ENCODE measurements around the gene TMEM266. TPM values are rescaled to one million over a fixed set of nuclear protein-coding genes. Genes with fewer than 3 reads are reported as not detected.
A peak's percentile ranks its signal among the peaks of the same experiment; 100 is the strongest.

The TMEM266 gene
- total RNA-seq, 4 donors from 2014 or later: 1.4 to 3.1 (median 2.3) TPM

DNA sequence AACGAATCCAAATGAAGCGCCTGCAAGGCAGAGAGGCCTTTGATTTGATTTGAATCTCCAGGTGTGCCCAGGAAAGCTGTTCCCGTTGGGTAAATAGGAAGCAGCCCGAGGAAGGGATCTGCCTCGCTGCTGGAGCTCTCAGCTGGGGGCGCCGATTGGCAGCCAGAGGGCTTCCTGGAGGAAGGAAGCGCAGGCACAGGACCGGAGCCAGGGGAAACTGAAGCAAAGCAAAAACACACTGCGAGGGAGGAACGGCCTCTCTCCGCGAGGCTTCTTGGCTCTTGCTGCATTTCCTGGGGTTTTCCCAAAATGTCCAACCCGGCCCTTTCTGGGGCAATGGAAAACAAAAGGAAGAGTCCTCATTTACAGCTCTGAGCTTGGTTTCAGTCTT is 80.3 kb downstream of the TMEM266 start:
- 29% methylated on average over 11 of the region's 14 CpGs for WGBS
- H3K4me3 ChIP-seq: peak overlapping the region; percentile 2
- H3K4me1 ChIP-seq: peaks cover 14% of the 10 kb centered on the region
- no peaks in the 10 kb centered on the region for H3K9me3 ChIP-seq
- no peak for TF ChIP-seq POLR2AphosphoS5 (IDR thresholded peaks at IDR 0.05)
- TF ChIP-seq POLR2A (IDR thresholded peaks at IDR 0.05): no peak
- TF ChIP-seq, protein P1, sequence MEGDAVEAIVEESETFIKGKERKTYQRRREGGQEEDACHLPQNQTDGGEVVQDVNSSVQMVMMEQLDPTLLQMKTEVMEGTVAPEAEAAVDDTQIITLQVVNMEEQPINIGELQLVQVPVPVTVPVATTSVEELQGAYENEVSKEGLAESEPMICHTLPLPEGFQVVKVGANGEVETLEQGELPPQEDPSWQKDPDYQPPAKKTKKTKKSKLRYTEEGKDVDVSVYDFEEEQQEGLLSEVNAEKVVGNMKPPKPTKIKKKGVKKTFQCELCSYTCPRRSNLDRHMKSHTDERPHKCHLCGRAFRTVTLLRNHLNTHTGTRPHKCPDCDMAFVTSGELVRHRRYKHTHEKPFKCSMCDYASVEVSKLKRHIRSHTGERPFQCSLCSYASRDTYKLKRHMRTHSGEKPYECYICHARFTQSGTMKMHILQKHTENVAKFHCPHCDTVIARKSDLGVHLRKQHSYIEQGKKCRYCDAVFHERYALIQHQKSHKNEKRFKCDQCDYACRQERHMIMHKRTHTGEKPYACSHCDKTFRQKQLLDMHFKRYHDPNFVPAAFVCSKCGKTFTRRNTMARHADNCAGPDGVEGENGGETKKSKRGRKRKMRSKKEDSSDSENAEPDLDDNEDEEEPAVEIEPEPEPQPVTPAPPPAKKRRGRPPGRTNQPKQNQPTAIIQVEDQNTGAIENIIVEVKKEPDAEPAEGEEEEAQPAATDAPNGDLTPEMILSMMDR (IDR thresholded peaks at IDR 0.05): no peak
- no peak for TF ChIP-seq EP300 (IDR thresholded peaks at IDR 0.05)
- H3K27ac ChIP-seq: no peak overlapping the region
- no peak for DNase-seq (ENCODE audit: low spot score in 2 of 2)
- no peaks in the 10 kb centered on the region for H3K27me3 ChIP-seq
- H3K36me3 ChIP-seq: no peaks in the 10 kb centered on the region

DNA sequence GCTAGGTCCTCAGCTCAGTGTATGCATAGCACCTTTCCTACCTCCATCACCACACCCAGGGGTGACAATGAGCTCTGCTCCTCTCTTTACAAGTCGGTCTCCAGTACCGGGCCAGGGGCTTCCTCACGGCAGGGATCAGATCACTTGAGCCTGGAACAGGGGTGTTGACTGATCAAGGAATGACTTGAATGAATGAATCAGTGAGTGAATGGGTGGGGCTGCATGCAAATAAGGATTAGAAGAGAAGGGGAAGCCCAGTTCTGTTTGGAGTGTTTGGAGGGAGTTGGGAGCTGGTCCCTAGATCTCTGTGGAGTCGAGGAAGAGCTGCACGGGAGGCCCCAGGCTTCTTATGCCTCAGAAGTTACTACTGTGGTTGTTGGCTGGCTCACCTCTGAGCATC is 87.0 kb downstream of the TMEM266 start:
- TF ChIP-seq, protein P1 (IDR thresholded peaks at IDR 0.05): no peak
- TF ChIP-seq POLR2A (IDR thresholded peaks at IDR 0.05) (no peak), EP300 (IDR thresholded peaks at IDR 0.05) (no peak), POLR2AphosphoS5 (IDR thresholded peaks at IDR 0.05) (no peak)
- H3K36me3 ChIP-seq: no peaks in the 10 kb centered on the region
- no peaks in the 10 kb centered on the region for H3K9me3 ChIP-seq
- WGBS: 52% methylated on average over 5 of the region's 5 CpGs
- H3K27me3 ChIP-seq: no peaks in the 10 kb centered on the region
- peaks cover 29% of the 10 kb centered on the region for H3K4me1 ChIP-seq
- DNase-seq (ENCODE audit: low spot score in 2 of 2): no peak
- no peak overlapping the region for H3K27ac ChIP-seq
- H3K4me3 ChIP-seq: no peak overlapping the region

DNA sequence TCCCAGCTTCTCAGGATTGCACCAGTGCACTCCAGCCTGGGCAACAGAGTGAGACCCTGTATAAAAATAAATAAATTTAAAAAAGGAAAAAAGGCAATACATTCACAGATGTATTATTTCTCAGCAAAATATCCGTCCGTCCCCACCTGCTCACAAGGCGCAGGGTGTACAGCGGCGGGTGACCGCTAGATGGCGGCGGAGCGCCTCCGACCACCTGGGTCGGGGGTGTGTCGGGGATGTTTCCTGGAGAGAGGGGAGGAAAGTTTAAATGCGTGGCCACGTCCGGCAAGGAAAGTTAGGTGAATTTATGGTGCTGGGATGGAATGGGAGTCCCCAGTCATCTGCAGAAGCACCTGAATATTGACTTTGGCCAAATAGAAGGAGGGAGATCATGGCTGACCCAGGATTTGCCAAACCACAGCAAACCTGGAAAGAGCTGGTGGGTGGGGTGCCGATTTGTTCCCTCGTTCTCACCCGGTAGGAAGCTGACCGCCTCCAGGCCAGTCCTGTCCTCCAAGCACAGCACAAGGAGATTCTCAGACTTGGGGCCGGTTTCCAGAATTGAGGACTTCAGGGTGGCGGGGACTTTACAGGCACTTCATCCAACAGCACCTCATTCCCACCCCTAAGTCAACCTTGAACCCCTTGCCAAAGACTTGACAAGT is 88.3 kb downstream of the TMEM266 start:
- H3K4me3 ChIP-seq: no peak overlapping the region
- no peak for DNase-seq (ENCODE audit: low spot score in 2 of 2)
- 8% methylated on average over 17 of the region's 21 CpGs for WGBS
- H3K9me3 ChIP-seq: no peaks in the 10 kb centered on the region
- H3K27ac ChIP-seq: no peak overlapping the region
- no peaks in the 10 kb centered on the region for H3K36me3 ChIP-seq
- TF ChIP-seq, protein P1 (IDR thresholded peaks at IDR 0.05): peak; percentile 90 to 97
- no peak for TF ChIP-seq EP300 (IDR thresholded peaks at IDR 0.05)
- no peaks in the 10 kb centered on the region for H3K27me3 ChIP-seq
- peaks cover 29% of the 10 kb centered on the region for H3K4me1 ChIP-seq

DNA sequence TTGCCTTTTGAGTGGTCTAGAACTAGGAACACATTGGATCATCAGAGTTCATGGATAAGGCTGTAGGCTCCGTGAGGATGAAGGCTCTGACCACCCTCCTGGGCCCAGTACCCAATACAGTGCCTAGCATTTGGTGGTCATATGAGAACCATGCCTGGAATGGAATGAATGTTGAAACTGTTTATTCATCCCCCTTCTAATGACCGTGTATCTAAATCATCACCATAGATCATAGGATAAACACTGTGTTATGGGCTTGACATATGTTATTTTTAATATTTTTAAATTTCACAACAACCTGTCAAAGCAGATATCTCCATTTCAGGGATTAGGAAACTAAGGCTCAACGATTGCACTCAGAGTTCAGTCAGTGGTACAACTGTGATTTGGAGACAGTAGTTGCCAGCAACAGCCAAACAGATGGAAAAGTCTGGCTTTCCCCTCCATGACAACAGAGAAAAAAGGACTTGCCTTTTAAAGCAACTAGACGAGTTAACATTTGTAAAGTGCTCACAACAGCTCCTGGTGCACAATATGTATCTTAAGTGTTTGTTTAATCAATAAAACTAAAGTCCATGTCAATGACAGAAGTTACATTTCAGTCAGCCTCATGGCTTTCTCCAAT is 89.6 kb downstream of the TMEM266 start:
- no peaks in the 10 kb centered on the region for H3K27me3 ChIP-seq
- TF ChIP-seq POLR2AphosphoS5 (IDR thresholded peaks at IDR 0.05): no peak
- no peaks in the 10 kb centered on the region for H3K9me3 ChIP-seq
- no peak overlapping the region for H3K27ac ChIP-seq
- DNase-seq (ENCODE audit: low spot score in 2 of 2): no peak
- H3K36me3 ChIP-seq: no peaks in the 10 kb centered on the region
- WGBS: 55% methylated on average over 4 of the region's 4 CpGs
- peaks cover 29% of the 10 kb centered on the region for H3K4me1 ChIP-seq
- H3K4me3 ChIP-seq: no peak overlapping the region

DNA sequence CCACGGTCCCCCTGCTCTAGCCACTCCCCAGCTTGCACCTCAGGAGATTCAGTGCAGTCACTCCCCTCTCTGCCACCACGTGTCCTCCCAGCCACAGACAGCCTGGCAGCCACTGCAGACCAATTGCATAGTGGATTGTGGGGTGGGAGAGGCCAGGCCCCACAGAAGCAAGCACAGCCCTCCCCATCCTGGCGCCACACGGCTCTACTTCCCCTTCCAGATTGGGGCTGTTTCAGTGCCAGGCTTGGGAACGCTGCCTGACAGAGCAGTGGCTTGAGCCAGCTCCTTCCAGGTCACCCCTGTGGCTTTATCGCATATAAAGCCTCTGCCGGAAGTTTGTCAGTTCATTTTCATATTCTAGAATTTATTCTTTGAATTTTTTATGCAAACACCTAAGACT is 90.7 kb downstream of the TMEM266 start:
- Histone ChIP-seq H3K27ac (peak overlapping the region; percentile 75), H3K9me3 (no peaks in the 10 kb centered on the region), H3K27me3 (no peaks in the 10 kb centered on the region), H3K36me3 (no peaks in the 10 kb centered on the region), H3K4me3 (peak overlapping the region; percentile 12), H3K4me1 (peaks cover 36% of the 10 kb centered on the region)
- no peak for DNase-seq (ENCODE audit: low spot score in 2 of 2)
- 23% methylated on average over 6 of the region's 7 CpGs for WGBS
- TF ChIP-seq POLR2A (IDR thresholded peaks at IDR 0.05): no peak
- TF ChIP-seq, protein P1 (IDR thresholded peaks at IDR 0.05): no peak
- TF ChIP-seq EP300 (IDR thresholded peaks at IDR 0.05): no peak
- TF ChIP-seq POLR2AphosphoS5 (IDR thresholded peaks at IDR 0.05): no peak

Data from suprapubic skin (tissue), 4 donors.